Measurements from ENCODE around the gene SLC16A11. TPM values are rescaled to one million over a fixed set of nuclear protein-coding genes. Genes with fewer than 3 reads are reported as not detected.

SLC16A11 gene
- total and polyA plus RNA-seq, 10 donors: 0.51 to 3.9 (median 2.8) TPM; not detected in 1

- peaks cover 2 to 83% (median 58%) of the 10 kb centered on the region in 6 donors for H3K36me3 ChIP-seq
- 73 to 84% (median 82%) methylated on average over 10 of the region's 10 CpGs for WGBS, 5 donors
- intact Hi-C loops (cut with DNase I; ENCODE audit: low total_unique reads): loop anchor here (10.0 kb wide), 1 partner anchor 337 kb away; no protein-coding TSS in a partner anchor
- no peak for DNase-seq
- peaks cover 0 to 15% (median 10%) of the 10 kb centered on the region in 6 donors for H3K4me1 ChIP-seq
- H3K27ac ChIP-seq: no peak overlapping the region
- H3K4me3 ChIP-seq: no peak overlapping the region
- H3K27me3 ChIP-seq (replicated peaks in 1 of 7): no peaks in the 10 kb centered on the region
- TF ChIP-seq POLR2AphosphoS5 (IDR thresholded peaks at IDR 0.05) (no peak), CTCF (IDR thresholded peaks at IDR 0.05 in 8 of 11, conservative IDR thresholded peaks at IDR 0.05 in 3 of 11) (peak in 8 of 11 experiments; percentile 13 to 54 (median 46))
- H3K9me3 ChIP-seq: no peaks in the 10 kb centered on the region
Observed at GRCh38 chr17:7001318-7001961, 42.5 kb downstream of the SLC16A11 start.

GRCh38 chr17:6998855-6999508, 44.9 kb downstream of the SLC16A11 start:
- intact Hi-C loops (cut with DNase I; ENCODE audit: low total_unique reads): loop anchor here (10.0 kb wide), 1 partner anchor 154 kb away; no protein-coding TSS in a partner anchor
- TF ChIP-seq POLR2AphosphoS5 (IDR thresholded peaks at IDR 0.05): no peak
- TF ChIP-seq POLR2A (IDR thresholded peaks at IDR 0.05): no peak
- TF ChIP-seq CTCF (IDR thresholded peaks at IDR 0.05 in 8 of 11, conservative IDR thresholded peaks at IDR 0.05 in 3 of 11): no peak
- Histone ChIP-seq H3K4me1 (peaks cover 0 to 20% (median 12%) of the 10 kb centered on the region in 6 donors), H3K9me3 (no peaks in the 10 kb centered on the region), H3K36me3 (peaks cover 2 to 82% (median 57%) of the 10 kb centered on the region in 6 donors), H3K27ac (no peak overlapping the region), H3K27me3 (replicated peaks in 1 of 7) (no peaks in the 10 kb centered on the region), H3K4me3 (no peak overlapping the region)
- WGBS, 5 donors: 84 to 91% (median 85%) methylated on average over 11 of the region's 11 CpGs
- no peak for DNase-seq

GRCh38 chr17:6997171-6997570, 46.7 kb downstream of the SLC16A11 start:
- intact Hi-C loops (cut with DNase I; ENCODE audit: low total_unique reads): loop anchor here (10.0 kb wide), 1 partner anchor 152 kb away; no protein-coding TSS in a partner anchor
- TF ChIP-seq POLR2AphosphoS5 (IDR thresholded peaks at IDR 0.05): no peak
- no peak for TF ChIP-seq POLR2A (IDR thresholded peaks at IDR 0.05)
- no peak for TF ChIP-seq CTCF (IDR thresholded peaks at IDR 0.05 in 8 of 11, conservative IDR thresholded peaks at IDR 0.05 in 3 of 11)
- no peak for DNase-seq
- H3K27ac ChIP-seq: no peak overlapping the region
- WGBS, 5 donors: 81 to 90% (median 88%) methylated on average over 8 of the region's 8 CpGs
- H3K36me3 ChIP-seq: peaks cover 2 to 66% (median 47%) of the 10 kb centered on the region in 6 donors
- no peaks in the 10 kb centered on the region for H3K27me3 ChIP-seq (replicated peaks in 1 of 7)
- peaks cover 0 to 20% (median 12%) of the 10 kb centered on the region in 6 donors for H3K4me1 ChIP-seq
- no peaks in the 10 kb centered on the region for H3K9me3 ChIP-seq
- H3K4me3 ChIP-seq: no peak overlapping the region
